Measurements from ENCODE around the gene SFRP2. TPM values are rescaled to one million over a fixed set of nuclear protein-coding genes. Genes with fewer than 3 reads are reported as not detected.

The SFRP2 gene
- total RNA-seq, 4 donors from 2014 or later: 1.4 to 6.9 (median 4.2) TPM

DNA sequence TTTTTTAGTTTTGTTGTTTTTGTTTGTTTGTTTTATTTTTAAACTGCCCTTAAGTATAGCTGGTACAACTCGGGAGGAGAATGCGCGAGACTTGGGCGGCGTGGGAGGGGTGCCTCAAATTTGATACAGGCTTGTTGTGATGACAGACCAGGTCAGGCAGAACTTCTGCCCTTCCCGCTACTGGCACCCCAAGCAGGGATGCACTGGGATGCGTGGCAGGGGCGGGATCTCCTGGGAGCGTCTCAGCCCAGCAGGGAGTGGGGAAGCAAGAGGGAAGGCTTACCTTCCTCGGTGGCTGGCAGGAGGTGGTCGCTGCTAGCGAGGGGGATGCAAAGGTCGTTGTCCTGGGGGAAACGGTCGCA lies 851 bp downstream of the SFRP2 start:
- intact Hi-C loops (cut with DNase I; ENCODE audit: low total_unique reads): no loop called here
- 5 to 7% methylated on average over 15 of the region's 15 CpGs for WGBS, 2 donors
- TF ChIP-seq POLR2A (IDR thresholded peaks at IDR 0.05): no peak
- TF ChIP-seq, protein P1, sequence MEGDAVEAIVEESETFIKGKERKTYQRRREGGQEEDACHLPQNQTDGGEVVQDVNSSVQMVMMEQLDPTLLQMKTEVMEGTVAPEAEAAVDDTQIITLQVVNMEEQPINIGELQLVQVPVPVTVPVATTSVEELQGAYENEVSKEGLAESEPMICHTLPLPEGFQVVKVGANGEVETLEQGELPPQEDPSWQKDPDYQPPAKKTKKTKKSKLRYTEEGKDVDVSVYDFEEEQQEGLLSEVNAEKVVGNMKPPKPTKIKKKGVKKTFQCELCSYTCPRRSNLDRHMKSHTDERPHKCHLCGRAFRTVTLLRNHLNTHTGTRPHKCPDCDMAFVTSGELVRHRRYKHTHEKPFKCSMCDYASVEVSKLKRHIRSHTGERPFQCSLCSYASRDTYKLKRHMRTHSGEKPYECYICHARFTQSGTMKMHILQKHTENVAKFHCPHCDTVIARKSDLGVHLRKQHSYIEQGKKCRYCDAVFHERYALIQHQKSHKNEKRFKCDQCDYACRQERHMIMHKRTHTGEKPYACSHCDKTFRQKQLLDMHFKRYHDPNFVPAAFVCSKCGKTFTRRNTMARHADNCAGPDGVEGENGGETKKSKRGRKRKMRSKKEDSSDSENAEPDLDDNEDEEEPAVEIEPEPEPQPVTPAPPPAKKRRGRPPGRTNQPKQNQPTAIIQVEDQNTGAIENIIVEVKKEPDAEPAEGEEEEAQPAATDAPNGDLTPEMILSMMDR (IDR thresholded peaks at IDR 0.05): no peak
- no peak for DNase-seq (ENCODE audit: low spot score in 2 of 2)
- no peak overlapping the region for H3K4me3 ChIP-seq (ENCODE audit: low read depth, poor library complexity, severe bottlenecking)

DNA sequence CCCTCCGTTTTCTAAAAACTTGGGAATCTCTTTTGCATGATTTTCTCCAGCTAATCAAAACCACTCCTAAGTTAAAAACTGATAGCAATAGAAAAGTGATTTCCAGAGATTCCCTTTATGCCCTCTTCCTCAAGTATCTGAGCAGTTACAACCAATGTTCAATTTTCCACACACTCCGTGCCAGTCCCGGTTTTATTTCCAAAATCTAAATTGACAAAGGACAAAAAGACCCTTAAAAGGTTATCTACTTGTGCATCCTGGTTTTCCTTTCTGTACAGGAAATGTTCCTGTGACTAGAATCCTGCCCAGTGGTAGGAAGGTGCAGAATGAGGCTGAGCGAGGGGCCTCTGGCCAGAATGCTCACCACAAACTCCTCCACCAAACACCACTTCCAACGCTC lies 1.3 kb downstream of the SFRP2 start:
- intact Hi-C loops (cut with DNase I; ENCODE audit: low total_unique reads): no loop called here
- H3K4me3 ChIP-seq (ENCODE audit: low read depth, poor library complexity, severe bottlenecking): no peak overlapping the region
- WGBS, 2 donors: 25 to 37% methylated on average over 5 of the region's 5 CpGs
- no peak for DNase-seq (ENCODE audit: low spot score in 2 of 2)
- TF ChIP-seq, protein P1 (IDR thresholded peaks at IDR 0.05): no peak
- no peak for TF ChIP-seq POLR2A (IDR thresholded peaks at IDR 0.05)

DNA sequence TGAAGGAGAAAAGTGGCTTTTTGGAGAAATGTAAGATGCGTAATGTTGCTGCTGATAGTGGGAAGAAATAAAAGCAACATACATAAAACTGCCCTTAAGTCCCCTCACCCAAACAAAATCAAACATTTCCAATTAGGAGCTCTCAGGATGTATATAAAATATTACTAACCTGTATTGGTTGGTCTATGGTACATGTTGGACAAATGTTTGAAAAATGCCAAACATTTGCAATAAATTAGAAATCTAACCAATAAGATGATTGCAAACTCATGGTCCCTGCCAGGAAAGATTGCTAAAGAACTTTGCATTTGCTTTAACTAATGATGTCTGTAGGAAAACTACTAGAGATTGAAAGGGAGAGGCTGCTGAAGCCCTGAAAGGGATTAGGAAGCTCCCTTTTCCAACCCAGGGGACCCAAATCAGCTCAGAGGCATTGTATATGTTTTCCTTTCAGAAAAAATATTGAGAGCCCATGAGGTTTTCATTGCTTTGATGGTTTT lies 1.8 kb downstream of the SFRP2 start:
- TF ChIP-seq POLR2A (IDR thresholded peaks at IDR 0.05): no peak
- WGBS, 2 donors: 43 to 53% methylated on average over 1 of the region's 1 CpG
- intact Hi-C loops (cut with DNase I; ENCODE audit: low total_unique reads): no loop called here
- no peak overlapping the region for H3K4me3 ChIP-seq (ENCODE audit: low read depth, poor library complexity, severe bottlenecking)
- no peak for DNase-seq (ENCODE audit: low spot score in 2 of 2)

DNA sequence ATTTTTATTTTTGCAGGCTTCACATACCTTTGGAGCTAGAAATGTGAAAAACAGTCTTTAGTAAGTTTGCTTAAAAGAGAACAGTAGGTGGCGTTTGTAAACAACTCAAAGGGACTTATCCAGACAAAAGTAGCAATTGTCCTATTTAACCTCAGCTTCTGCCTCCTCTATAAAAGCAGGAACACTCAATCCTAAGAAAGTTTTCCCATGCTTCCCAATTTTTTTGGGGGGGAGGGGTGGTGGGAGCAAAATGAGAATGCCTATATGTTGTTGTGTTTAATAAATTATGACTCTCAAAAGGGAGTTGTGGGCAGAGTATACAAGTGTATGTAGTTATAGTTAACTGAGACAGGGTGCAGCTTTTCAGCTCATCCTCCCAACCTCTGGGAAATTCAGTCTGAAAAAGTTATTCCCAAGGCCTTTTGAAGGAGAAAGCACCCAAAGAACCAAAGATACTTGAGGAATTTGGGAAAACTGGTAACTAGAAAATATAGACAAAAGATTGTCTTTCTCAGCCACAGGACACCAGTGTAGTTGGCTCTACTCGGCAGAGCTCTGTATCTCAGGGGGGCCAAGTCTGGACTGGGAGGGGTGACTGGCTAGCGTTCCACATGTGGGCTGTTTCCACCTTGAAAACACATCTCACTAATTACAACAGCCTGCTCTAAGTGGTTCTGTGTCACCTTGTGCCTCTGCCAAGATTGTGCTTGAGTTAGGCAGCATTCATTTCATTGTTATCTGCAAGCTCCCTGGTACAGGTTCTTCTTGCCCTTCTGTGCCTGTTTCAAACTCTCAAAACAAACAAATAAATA lies 2.8 kb downstream of the SFRP2 start:
- intact Hi-C loops (cut with DNase I; ENCODE audit: low total_unique reads): no loop called here
- 17 to 20% methylated on average over 3 of the region's 3 CpGs for WGBS, 2 donors
- no peak overlapping the region for H3K4me3 ChIP-seq (ENCODE audit: low read depth, poor library complexity, severe bottlenecking)
- no peak for DNase-seq (ENCODE audit: low spot score in 2 of 2)
- TF ChIP-seq, protein P1 (IDR thresholded peaks at IDR 0.05): no peak
- TF ChIP-seq POLR2A (IDR thresholded peaks at IDR 0.05): no peak

DNA sequence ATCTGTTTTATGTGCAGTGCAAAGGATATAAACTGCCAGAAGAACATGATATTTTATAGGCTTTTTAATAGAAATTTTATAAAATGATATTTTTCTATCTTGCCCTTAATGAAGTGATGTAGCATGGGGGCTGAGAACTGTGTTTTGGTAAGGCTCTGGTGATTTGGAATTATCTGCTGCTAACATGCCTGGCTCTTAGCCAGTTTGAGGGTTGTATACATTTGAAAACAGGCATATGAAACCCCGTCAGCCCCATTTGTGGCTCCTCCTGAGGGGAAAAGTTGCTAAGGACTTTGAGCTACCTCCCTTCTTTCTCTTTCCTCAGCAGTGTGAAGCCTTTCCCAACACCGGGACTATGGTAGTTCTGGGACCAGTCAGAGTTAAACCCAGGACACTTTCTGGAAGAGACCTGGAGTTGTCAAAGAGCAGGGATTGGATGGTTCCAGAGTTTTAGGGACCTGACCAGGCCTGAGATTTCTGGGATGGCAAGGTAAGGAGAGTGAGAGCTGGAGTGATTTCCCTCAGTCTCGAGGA lies 4.7 kb downstream of the SFRP2 start:
- 78 to 85% methylated on average over 3 of the region's 3 CpGs for WGBS, 2 donors
- DNase-seq (ENCODE audit: low spot score in 2 of 2): no peak
- H3K4me3 ChIP-seq (ENCODE audit: low read depth, poor library complexity, severe bottlenecking): no peak overlapping the region

DNA sequence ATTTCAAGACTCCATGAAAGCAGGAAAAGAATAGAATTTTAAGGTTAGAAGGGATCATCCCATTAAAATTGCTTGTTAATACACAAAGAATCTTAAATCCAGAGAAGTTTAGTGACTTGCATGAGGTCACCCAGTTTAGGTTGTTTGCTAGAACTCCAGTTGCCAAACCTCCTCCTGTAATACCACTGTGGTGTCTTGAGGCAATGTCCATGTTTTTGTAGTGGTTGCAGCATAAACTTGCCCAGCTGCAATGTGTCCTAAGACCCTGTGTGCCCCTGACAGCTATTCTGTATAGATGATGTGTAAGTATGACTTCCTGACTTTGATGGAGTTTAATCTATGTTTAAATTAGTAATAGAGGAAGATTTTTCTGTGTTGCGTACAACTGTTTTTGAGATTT lies 6.3 kb downstream of the SFRP2 start:
- TF ChIP-seq, protein P1 (IDR thresholded peaks at IDR 0.05): no peak
- TF ChIP-seq POLR2A (IDR thresholded peaks at IDR 0.05): no peak
- intact Hi-C loops (cut with DNase I; ENCODE audit: low total_unique reads): no loop called here
- DNase-seq (ENCODE audit: low spot score in 2 of 2): no peak
- 98 to 100% methylated on average over 1 of the region's 1 CpG for WGBS, 2 donors
- no peak overlapping the region for H3K4me3 ChIP-seq (ENCODE audit: low read depth, poor library complexity, severe bottlenecking)

More for the DNA sequence above, 4.7 kb downstream of the SFRP2 start:
- intact Hi-C loops (cut with DNase I; ENCODE audit: low total_unique reads): no loop called here
- TF ChIP-seq, protein P1 (IDR thresholded peaks at IDR 0.05): no peak
